GM23248 (cell line): ENCODE measurements around the gene LILRA5. TPM values are rescaled to one million over a fixed set of nuclear protein-coding genes. Genes with fewer than 3 reads are reported as not detected.
"Not testable (repeated sequence)": the region's sequence is repeated elsewhere in the genome, so short reads cannot be mapped to it uniquely, and the experiment has no call there.

Source experiments
- DNase-seq: peaks from one replicate; pipeline ENCODE4 v3.0.0-alpha.2; 2015
- H2AFZ ChIP-seq: fragments of 200-600 bp; sonication (generic); 2 replicates; pipeline ENCODE4 v1.6.1; 2016; ENCODE audit warnings: antibody characterized with exemption
- H3F3A ChIP-seq: fragments of 200-600 bp; sonication (generic); 2 replicates; pipeline ENCODE4 v1.6.1; 2016; ENCODE audit warnings: mild to moderate bottlenecking, antibody characterized with exemption, mixed run types; ENCODE audit not compliant: insufficient read depth
- H3K27ac ChIP-seq: fragments of 200-600 bp; sonication (generic); 2 replicates; pipeline ENCODE4 v1.5.1; 2016; ENCODE audit warnings: mild to moderate bottlenecking
- H3K27me3 ChIP-seq: fragments of 200-600 bp; sonication (generic); replicated peaks from 2 replicates; pipeline ENCODE4 v1.6.1; 2016; ENCODE audit warnings: mild to moderate bottlenecking; ENCODE audit not compliant: insufficient read depth
- H3K36me3 ChIP-seq: fragments of 200-600 bp; sonication (generic); 2 replicates; pipeline ENCODE4 v1.6.1; 2016; ENCODE audit warnings: low read depth, mild to moderate bottlenecking
- H3K4me1 ChIP-seq: fragments of 200-600 bp; sonication (generic); 2 replicates; pipeline ENCODE4 v1.6.1; 2016; ENCODE audit warnings: mild to moderate bottlenecking; ENCODE audit not compliant: insufficient read depth
- H3K4me2 ChIP-seq: fragments of 200-600 bp; sonication (generic); one replicate; pipeline ENCODE4 v1.6.1; 2016; ENCODE audit warnings: mild to moderate bottlenecking; ENCODE audit not compliant: unreplicated experiment
- H3K4me3 ChIP-seq: fragments of 200-600 bp; sonication (generic); 2 replicates; pipeline ENCODE4 v1.5.1; 2016; ENCODE audit warnings: mild to moderate bottlenecking
- H3K79me2 ChIP-seq: fragments of 200-600 bp; sonication (generic); 2 replicates; pipeline ENCODE4 v1.6.1; 2016; ENCODE audit warnings: mild to moderate bottlenecking; ENCODE audit not compliant: insufficient read depth
- H3K9ac ChIP-seq: fragments of 200-600 bp; sonication (generic); 2 replicates; pipeline ENCODE4 v1.6.1; 2016; ENCODE audit warnings: mild to moderate bottlenecking
- H3K9me2 ChIP-seq: fragments of 200-600 bp; sonication (generic); 2 replicates; pipeline ENCODE4 v1.6.1; 2016; ENCODE audit warnings: mixed run types, mild to moderate bottlenecking, moderate library complexity; ENCODE audit not compliant: insufficient read depth
- H3K9me3 ChIP-seq: fragments of 200-600 bp; sonication (generic); one replicate; pipeline ENCODE4 v1.6.1; 2017; ENCODE audit warnings: low read depth
- H4K20me1 ChIP-seq: fragments of 200-600 bp; sonication (generic); 2 replicates; pipeline ENCODE4 v1.6.0; 2016; ENCODE audit not compliant: insufficient read depth
- EZH2 ChIP-seq: fragments of 200-600 bp; sonication (generic); IDR thresholded peaks from 2 replicates; pipeline ENCODE4 v1.6.1; 2018; ENCODE audit warnings: antibody characterized with exemption, mild to moderate bottlenecking; ENCODE audit not compliant: insufficient read depth, poor library complexity, severe bottlenecking
- EZH2phosphoT487 ChIP-seq: fragments of 200-600 bp; sonication (generic); IDR thresholded peaks from 2 replicates; pipeline ENCODE4 v1.6.1; 2018; ENCODE audit warnings: antibody characterized with exemption, moderate library complexity, mild to moderate bottlenecking, low read depth; ENCODE audit not compliant: insufficient read depth
- WGBS, 2 experiments: methylation state at CpG; one replicate each; pipeline ENCODE4 v1.1.6; 2015 to 2017; ENCODE audit warnings: low lambda C conversion rate in 2 of 2, low coverage in 1 of 2; ENCODE audit errors: missing lambda C conversion rate in 2 of 2; 5-methylcytosine and 5-hydroxymethylcytosine counted together
- in situ Hi-C: fragments of 300-500 bp; cut with MboI; formaldehyde crosslinking; loops from 2 replicates; pipeline ENCODE4 v1.15.0; 2020
- polyA plus RNA-seq: library from polyadenylated mRNA; unstranded; fragments of >200 nt; fragmentation: Nextera tagmentation; extraction: Ambion mirVana; gene quantifications from 2 replicates; pipeline ENCODE4 v1.2.1, GENCODE V29; 2016
- total RNA-seq: library from RNA; depleted of rRNA; stranded (reverse); fragments of >200 nt; shearing (Covaris generic); gene quantifications from 2 replicates; pipeline ENCODE4 v1.2.3, GENCODE V29; 2014

The LILRA5 gene
- total and polyA plus RNA-seq, 2 experiments from 2014 or later, result not detected

DNA sequence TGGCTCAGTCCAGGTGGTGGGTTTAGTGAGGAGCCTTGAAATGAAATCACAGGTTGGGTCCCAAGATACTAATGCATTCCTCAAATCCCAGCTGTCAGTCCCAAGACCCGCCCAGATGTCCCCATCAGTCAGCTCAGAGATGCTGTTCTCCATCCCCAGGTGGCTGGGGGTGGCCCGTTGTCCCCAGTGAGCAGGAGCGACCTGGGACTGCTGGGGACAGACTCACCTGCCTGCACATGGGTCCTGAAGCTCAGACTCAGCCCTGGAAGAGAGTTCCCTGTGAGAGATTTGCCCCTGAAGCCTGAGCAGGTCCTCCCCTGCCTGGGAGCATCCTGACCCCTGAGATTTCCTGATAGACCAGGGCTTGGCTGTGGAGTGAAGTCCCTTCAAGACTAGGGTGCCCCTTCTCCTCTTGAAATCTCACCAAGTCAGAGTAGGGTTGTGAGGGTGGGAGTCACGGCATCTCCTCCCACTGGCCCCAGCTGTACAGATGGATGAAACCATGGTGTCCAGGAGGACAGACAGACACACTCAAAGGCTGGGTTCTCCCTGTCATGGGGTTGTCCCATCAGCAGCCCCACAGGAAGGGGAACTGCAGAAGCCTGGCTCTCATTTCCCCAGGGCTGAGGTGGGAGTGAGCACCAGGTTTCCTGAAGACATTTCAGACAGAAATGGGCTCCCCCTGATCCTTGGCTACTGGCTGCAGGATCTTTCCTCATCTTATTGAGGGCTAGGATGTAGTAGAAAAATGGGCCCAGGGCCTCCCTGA is 14.4 kb downstream of the LILRA5 start:
- Histone ChIP-seq H3K27me3 (no peaks in the 10 kb centered on the region; the same call in 1 of the 2 replicates), H2AFZ (no peak overlapping the region), H3K27ac (no peak overlapping the region), H3K4me1 (no peaks in the 10 kb centered on the region), H3K79me2 (no peaks in the 10 kb centered on the region), H3K9ac (no peak overlapping the region), H3K36me3 (no peaks in the 10 kb centered on the region), H3K9me3 (no peaks in the 10 kb centered on the region), H3K4me2 (no peak overlapping the region), H3K4me3 (no peak overlapping the region), H4K20me1 (no peaks in the 10 kb centered on the region), H3F3A (no peaks in the 10 kb centered on the region), H3K9me2 (no peaks in the 10 kb centered on the region)
- no peak for TF ChIP-seq EZH2
- no peak for TF ChIP-seq EZH2phosphoT487
- WGBS, 2 experiments, result 13% methylated on average over 4 of the region's 4 CpGs
- DNase-seq, result no peak
- in situ Hi-C loops, result no loop called here

DNA sequence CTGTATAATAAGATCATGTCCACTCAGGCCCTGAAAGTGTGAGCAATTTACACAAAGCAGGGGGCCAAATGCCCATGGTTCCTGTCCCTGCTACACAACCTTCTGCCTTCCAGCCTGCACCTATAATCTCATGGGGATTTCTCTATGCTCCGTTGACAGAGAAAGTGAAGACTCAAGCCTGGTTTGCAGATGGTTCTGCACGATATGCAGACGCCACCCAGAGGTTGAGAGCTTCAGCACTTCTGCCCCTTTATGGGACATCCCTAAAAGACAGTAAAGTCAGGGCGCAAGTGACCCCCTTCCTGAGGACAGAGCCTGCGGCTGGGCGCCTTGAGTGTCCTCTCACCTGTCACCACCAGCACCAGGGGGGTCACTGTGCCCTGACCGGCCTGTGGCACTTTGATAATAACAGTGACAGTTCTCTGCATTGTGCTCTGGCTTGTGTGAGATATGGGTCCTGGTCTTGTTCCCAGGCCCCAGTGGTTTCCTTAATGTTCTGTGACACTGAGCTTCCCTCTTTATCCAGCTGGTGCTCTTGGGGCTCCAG is 15.1 kb downstream of the LILRA5 start:
- Histone ChIP-seq H3K4me3 (no peak overlapping the region), H3K27me3 (no peaks in the 10 kb centered on the region; the same call in 1 of the 2 replicates), H3K9me3 (no peaks in the 10 kb centered on the region), H3K9ac (no peak overlapping the region), H3F3A (no peaks in the 10 kb centered on the region), H3K9me2 (no peaks in the 10 kb centered on the region), H3K36me3 (no peaks in the 10 kb centered on the region), H3K4me2 (no peak overlapping the region), H4K20me1 (no peaks in the 10 kb centered on the region), H3K27ac (no peak overlapping the region), H3K4me1 (no peaks in the 10 kb centered on the region), H2AFZ (no peak overlapping the region), H3K79me2 (no peaks in the 10 kb centered on the region)
- no peak for TF ChIP-seq EZH2phosphoT487
- TF ChIP-seq EZH2, result no peak
- no peak for DNase-seq
- 16% methylated on average over 7 of the region's 7 CpGs for WGBS, 2 experiments
- in situ Hi-C loops, result no loop called here

DNA sequence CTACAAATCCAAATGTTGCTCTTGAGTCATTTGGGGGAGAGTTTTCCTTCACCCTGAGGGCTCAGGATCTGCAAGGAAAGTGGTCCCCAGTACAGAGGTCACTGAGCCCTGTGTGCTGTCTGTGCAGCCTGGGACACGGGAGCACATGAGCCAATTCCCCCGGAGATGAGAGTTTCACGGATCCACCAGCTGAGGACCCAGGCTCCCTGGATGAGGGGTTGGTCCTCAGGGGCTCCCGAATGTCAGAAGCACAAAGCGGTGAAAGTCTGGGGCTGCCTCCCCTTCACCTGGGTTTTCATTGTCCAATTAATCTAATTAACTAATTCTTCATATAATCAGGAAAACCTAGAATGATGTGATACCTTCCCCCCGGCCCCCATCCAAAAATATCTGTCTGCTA is 18.4 kb downstream of the LILRA5 start:
- H3K36me3 ChIP-seq, result no peaks in the 10 kb centered on the region
- H3K4me3 ChIP-seq, result no peak overlapping the region
- no peaks in the 10 kb centered on the region; the same call in 1 of the 2 replicates for H3K27me3 ChIP-seq
- H3K9me3 ChIP-seq, result no peaks in the 10 kb centered on the region
- no peaks in the 10 kb centered on the region for H3K4me1 ChIP-seq
- in situ Hi-C loops, result no loop called here
- 34 to 41% methylated on average over 6 of the region's 6 CpGs for WGBS, 2 experiments
- H3K4me2 ChIP-seq, result no peak overlapping the region
- H2AFZ ChIP-seq, result no peak overlapping the region
- H3K79me2 ChIP-seq, result no peaks in the 10 kb centered on the region
- H3K9me2 ChIP-seq, result no peaks in the 10 kb centered on the region
- TF ChIP-seq EZH2phosphoT487 (no peak), EZH2 (no peak)
- no peaks in the 10 kb centered on the region for H4K20me1 ChIP-seq
- H3K9ac ChIP-seq, result no peak overlapping the region
- DNase-seq, result no peak
- H3F3A ChIP-seq, result no peaks in the 10 kb centered on the region
- no peak overlapping the region for H3K27ac ChIP-seq

GRCh38 chr19:54289160-54289559 is 23.8 kb downstream of the LILRA5 start:
- WGBS, 2 experiments, result 37 to 49% methylated on average over 8 of the region's 8 CpGs

More at GRCh38 chr19:54289160-54289559, 23.8 kb downstream of the LILRA5 start:
- H3K79me2 ChIP-seq, H3K4me3 ChIP-seq, H3K4me1 ChIP-seq, DNase-seq, H3K36me3 ChIP-seq, H2AFZ ChIP-seq, H3K27me3 ChIP-seq, in situ Hi-C loops, H3K9me3 ChIP-seq, H3K27ac ChIP-seq, H3K9me2 ChIP-seq, H3K4me2 ChIP-seq, H4K20me1 ChIP-seq, H3F3A ChIP-seq, H3K9ac ChIP-seq: not testable (repeated sequence)
